Measurements from ENCODE around the gene C10orf105. TPM values are rescaled to one million over a fixed set of nuclear protein-coding genes. Genes with fewer than 3 reads are reported as not detected.

C10orf105 gene
- total and polyA plus RNA-seq, 2 of the 8 experiments (the other 6 are each of a cell fraction or from before 2014, with no cell fraction given): 0.71 to 0.73 TPM

GRCh38 chr10:71719042-71719441 is 536 bp downstream of the C10orf105 start:
- no peak overlapping the region for H3K4ac ChIP-seq (replicated peaks; ENCODE audit: insufficient read length, low read depth, low read length)
- H4K91ac ChIP-seq (replicated peaks; ENCODE audit: insufficient read length, low read length): peak overlapping the region; percentile 34
- DNase-seq (ENCODE audit: low read depth in 1 of 2, low spot score in 2 of 2) (no peak), FAIRE-seq (no peak)
- peaks cover 0 to 6% (median 0%) of the 10 kb centered on the region in 4 experiments; a peak in 2 of 7 replicates for H3K27me3 ChIP-seq (replicated peaks in 1 of 4; ENCODE audit: control insufficient read depth in 3 of 4, extremely low read depth in 1 of 4, insufficient read depth in 3 of 4, low read length in 3 of 4)
- 88% methylated on average over 6 of the region's 7 CpGs; no CpG with 5 or more reads in 1 of the 2 experiments for WGBS, 2 experiments (ENCODE audit: extremely low coverage in 1 of 2, insufficient coverage in 1 of 2, insufficient read length in 1 of 2, insufficient replicate concordance in 2 of 2, low coverage in 1 of 2, low lambda C conversion rate in 2 of 2, missing lambda C conversion rate in 1 of 2)
- CTCF ChIA-PET (ENCODE audit: partially characterized antibody): interaction anchor here (0.6 to 7.2 kb wide), 16 partner anchors 12 to 498 kb away, joined by 3 to 65 read pairs (median 4); no protein-coding TSS in a partner anchor
- H3K56ac ChIP-seq (replicated peaks; ENCODE audit: insufficient read length, low read depth, low read length): no peak overlapping the region
- H3K79me1 ChIP-seq (ENCODE audit: low read depth, low read length): no peaks in the 10 kb centered on the region
- H2BK120ac ChIP-seq (replicated peaks; ENCODE audit: low read depth, low read length): no peak overlapping the region
- no peak overlapping the region for H3K4me3 ChIP-seq (ENCODE audit: extremely low read depth in 1 of 4, insufficient read depth in 2 of 4, low read depth in 3 of 4, low read length in 4 of 4)
- peak overlapping the region; percentile 17 to 27; a peak in 1 of 4 replicates for H3K4me2 ChIP-seq (ENCODE audit: insufficient read depth in 1 of 2, low read depth in 2 of 2, low read length in 2 of 2)
- no peak overlapping the region for H3K9ac ChIP-seq (replicated peaks in 1 of 4; ENCODE audit: extremely low read depth in 1 of 4, low read depth in 3 of 4, low read length in 3 of 4)
- no peaks in the 10 kb centered on the region for H3K79me2 ChIP-seq (ENCODE audit: control insufficient read depth in 1 of 2, insufficient read depth in 2 of 2, low read length in 2 of 2)
- no peak overlapping the region for H3K14ac ChIP-seq (ENCODE audit: insufficient read length)
- peak overlapping the region; percentile 27 for H4K5ac ChIP-seq (ENCODE audit: insufficient read length, low read depth, low read length)
- no peak overlapping the region for H4K8ac ChIP-seq (ENCODE audit: extremely low read depth, insufficient read depth, low read length)
- H3K4me1 ChIP-seq (replicated peaks in 1 of 4; ENCODE audit: control insufficient read depth in 3 of 4, insufficient read depth in 4 of 4, low read length in 3 of 4): peaks cover 0 to 14% (median 5%) of the 10 kb centered on the region in 4 experiments; a peak in 6 of 7 replicates
- H2BK12ac ChIP-seq (ENCODE audit: low read depth, low read length): 0 out of 2 replicates have a peak overlapping the region, but pooled peaks have one; percentile 50
- H2BK5ac ChIP-seq (ENCODE audit: low read depth, low read length): 0 out of 2 replicates have a peak overlapping the region, but pooled peaks have one; percentile 44
- no peak overlapping the region for H3K27ac ChIP-seq (ENCODE audit: low read depth, low read length)
- no peak overlapping the region for H2AFZ ChIP-seq (ENCODE audit: low read length)
- peaks cover 2% of the 10 kb centered on the region; the same call in 1 of the 2 replicates for H3K23me2 ChIP-seq (ENCODE audit: low read depth, low read length)
- H3K9me3 ChIP-seq (ENCODE audit: insufficient read depth in 2 of 2, low read depth in 1 of 2, low read length in 1 of 2): no peaks in the 10 kb centered on the region
- H3K36me3 ChIP-seq (ENCODE audit: control insufficient read depth in 2 of 4, insufficient read depth in 4 of 4, low read length in 3 of 4): no peaks in the 10 kb centered on the region
- 0 out of 2 replicates have a peak overlapping the region, but pooled peaks have one; percentile 53 for H2AK5ac ChIP-seq (ENCODE audit: low read depth, low read length)
- peak overlapping the region; percentile 83 for H3K18ac ChIP-seq (ENCODE audit: extremely low read depth, low read length)
- H4K20me1 ChIP-seq (replicated peaks in 1 of 2; ENCODE audit: control insufficient read depth in 1 of 2, insufficient read depth in 2 of 2, low read length in 2 of 2): no peaks in the 10 kb centered on the region
- POLR2A ChIA-PET (ENCODE audit: partially characterized antibody): interaction anchor here (0.7 to 1.6 kb wide), 4 partner anchors 12 to 94 kb away, joined by 3 to 6 read pairs (median 4); no protein-coding TSS in a partner anchor
- peak overlapping the region; percentile 72; the same call in 1 of the 2 replicates for H2BK15ac ChIP-seq (ENCODE audit: low read length)
- no peak overlapping the region for H3K23ac ChIP-seq (ENCODE audit: insufficient read length)
- peak overlapping the region; percentile 32; the same call in 1 of the 2 replicates for H2BK20ac ChIP-seq (ENCODE audit: low read length)
- no peak for TF ChIP-seq EZH2 (IDR thresholded peaks at IDR 0.05; ENCODE audit: low read depth, low read length, severe bottlenecking)
- no peak for TF ChIP-seq EP300 (IDR thresholded peaks at IDR 0.05; ENCODE audit: borderline replicate concordance in 1 of 2, low read depth in 2 of 2, low read length in 2 of 2)
- no peak for TF ChIP-seq KDM1A (IDR thresholded peaks at IDR 0.05; ENCODE audit: borderline replicate concordance, low read length)
- no peak for TF ChIP-seq SRF (IDR thresholded peaks at IDR 0.05; ENCODE audit: low read depth, low read length)
- no peak for TF ChIP-seq HDAC6 (IDR thresholded peaks at IDR 0.05; ENCODE audit: low read depth, low read length)
- TF ChIP-seq SIX5 (IDR thresholded peaks at IDR 0.05; ENCODE audit: low read depth, low read length): no peak
- TF ChIP-seq CBX5 (IDR thresholded peaks at IDR 0.05; ENCODE audit: low read depth, low read length): no peak
- TF ChIP-seq YY1 (IDR thresholded peaks at IDR 0.05; ENCODE audit: low read depth, low read length): no peak
- TF ChIP-seq CHD2 (IDR thresholded peaks at IDR 0.05; ENCODE audit: low read length): no peak
- no peak for TF ChIP-seq E2F6 (IDR thresholded peaks at IDR 0.05)
- TF ChIP-seq POLR2A (IDR thresholded peaks at IDR 0.05; ENCODE audit: control extremely low read depth in 1 of 2, low read depth in 2 of 2, low read length in 2 of 2): no peak
- TF ChIP-seq HDAC2 (IDR thresholded peaks at IDR 0.05; ENCODE audit: borderline replicate concordance in 1 of 2, low read depth in 2 of 2, low read length in 2 of 2): no peak
- TF ChIP-seq RBBP5 (IDR thresholded peaks at IDR 0.05; ENCODE audit: borderline replicate concordance, low read depth, low read length): no peak
